ENCODE data around the gene HES5.

HES5 gene

DNA sequence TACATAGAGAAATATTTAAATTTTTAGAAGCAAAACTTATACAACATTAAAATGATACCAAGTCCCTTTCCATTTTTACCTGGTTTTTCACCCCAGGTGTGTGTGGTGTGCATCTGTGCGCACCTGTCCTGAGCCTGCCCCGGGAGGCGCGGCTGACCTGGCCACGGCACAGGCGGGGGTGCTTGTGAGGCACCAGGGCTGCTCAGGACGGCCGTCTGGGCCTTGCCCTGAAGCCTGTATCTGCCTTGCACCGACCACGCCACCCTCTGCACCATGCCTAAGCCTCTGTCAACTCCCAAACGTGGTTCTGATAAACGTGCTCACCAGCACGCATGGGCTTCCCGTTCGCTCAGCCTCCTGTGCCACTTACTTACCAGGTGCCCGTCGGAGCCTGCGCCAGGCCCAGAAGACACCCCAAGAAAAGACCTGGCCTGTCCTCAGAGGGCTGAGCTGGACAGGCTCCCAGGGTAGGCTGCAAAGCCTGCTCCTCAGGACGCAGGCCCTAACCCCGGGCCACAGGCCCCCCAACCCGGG is 24.5 kb downstream of the HES5 start:
- TF ChIP-seq, protein P1, sequence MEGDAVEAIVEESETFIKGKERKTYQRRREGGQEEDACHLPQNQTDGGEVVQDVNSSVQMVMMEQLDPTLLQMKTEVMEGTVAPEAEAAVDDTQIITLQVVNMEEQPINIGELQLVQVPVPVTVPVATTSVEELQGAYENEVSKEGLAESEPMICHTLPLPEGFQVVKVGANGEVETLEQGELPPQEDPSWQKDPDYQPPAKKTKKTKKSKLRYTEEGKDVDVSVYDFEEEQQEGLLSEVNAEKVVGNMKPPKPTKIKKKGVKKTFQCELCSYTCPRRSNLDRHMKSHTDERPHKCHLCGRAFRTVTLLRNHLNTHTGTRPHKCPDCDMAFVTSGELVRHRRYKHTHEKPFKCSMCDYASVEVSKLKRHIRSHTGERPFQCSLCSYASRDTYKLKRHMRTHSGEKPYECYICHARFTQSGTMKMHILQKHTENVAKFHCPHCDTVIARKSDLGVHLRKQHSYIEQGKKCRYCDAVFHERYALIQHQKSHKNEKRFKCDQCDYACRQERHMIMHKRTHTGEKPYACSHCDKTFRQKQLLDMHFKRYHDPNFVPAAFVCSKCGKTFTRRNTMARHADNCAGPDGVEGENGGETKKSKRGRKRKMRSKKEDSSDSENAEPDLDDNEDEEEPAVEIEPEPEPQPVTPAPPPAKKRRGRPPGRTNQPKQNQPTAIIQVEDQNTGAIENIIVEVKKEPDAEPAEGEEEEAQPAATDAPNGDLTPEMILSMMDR (IDR thresholded peaks at IDR 0.05) = no peak
- H3K4me3 ChIP-seq (ENCODE audit: low read depth in 1 of 2, low read length in 1 of 2) = no peak overlapping the region

DNA sequence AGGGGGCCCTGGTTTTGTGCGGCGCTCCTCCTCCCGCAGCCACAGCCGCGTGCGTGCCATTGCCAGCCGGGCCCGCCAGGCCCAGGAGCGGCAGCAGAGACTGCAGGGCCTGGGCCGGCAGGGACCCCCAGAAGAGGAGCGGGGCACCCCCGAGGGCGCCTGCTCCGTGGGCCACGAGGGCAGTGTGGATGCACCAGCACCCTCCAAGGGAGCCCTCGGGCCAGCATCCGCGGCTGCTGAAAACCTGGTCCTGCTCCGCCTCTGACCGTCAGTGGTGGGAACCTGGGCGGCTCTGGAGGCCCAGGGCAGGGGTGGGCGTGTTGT is 25.2 kb downstream of the HES5 start:
- Histone ChIP-seq H3K4me3 (ENCODE audit: low read depth in 1 of 2, low read length in 1 of 2) (no peak overlapping the region), H3K27ac (no peak overlapping the region), H3K36me3 (peaks cover 31% of the 10 kb centered on the region), H3K9me3 (no peaks in the 10 kb centered on the region), H3K4me1 (ENCODE audit: control insufficient read depth in 1 of 2, insufficient read depth in 1 of 2, low read depth in 1 of 2, low read length in 1 of 2) (no peaks in the 10 kb centered on the region), H3K27me3 (peaks cover 11% of the 10 kb centered on the region)
- TF ChIP-seq, protein P1 (IDR thresholded peaks at IDR 0.05) = no peak

More for the DNA sequence above, 24.5 kb downstream of the HES5 start:
- peaks cover 11% of the 10 kb centered on the region for H3K27me3 ChIP-seq
- H3K4me1 ChIP-seq (ENCODE audit: control insufficient read depth in 1 of 2, insufficient read depth in 1 of 2, low read depth in 1 of 2, low read length in 1 of 2) = no peaks in the 10 kb centered on the region
- H3K36me3 ChIP-seq = peaks cover 37% of the 10 kb centered on the region
- no peaks in the 10 kb centered on the region for H3K9me3 ChIP-seq
- H3K27ac ChIP-seq = no peak overlapping the region

DNA sequence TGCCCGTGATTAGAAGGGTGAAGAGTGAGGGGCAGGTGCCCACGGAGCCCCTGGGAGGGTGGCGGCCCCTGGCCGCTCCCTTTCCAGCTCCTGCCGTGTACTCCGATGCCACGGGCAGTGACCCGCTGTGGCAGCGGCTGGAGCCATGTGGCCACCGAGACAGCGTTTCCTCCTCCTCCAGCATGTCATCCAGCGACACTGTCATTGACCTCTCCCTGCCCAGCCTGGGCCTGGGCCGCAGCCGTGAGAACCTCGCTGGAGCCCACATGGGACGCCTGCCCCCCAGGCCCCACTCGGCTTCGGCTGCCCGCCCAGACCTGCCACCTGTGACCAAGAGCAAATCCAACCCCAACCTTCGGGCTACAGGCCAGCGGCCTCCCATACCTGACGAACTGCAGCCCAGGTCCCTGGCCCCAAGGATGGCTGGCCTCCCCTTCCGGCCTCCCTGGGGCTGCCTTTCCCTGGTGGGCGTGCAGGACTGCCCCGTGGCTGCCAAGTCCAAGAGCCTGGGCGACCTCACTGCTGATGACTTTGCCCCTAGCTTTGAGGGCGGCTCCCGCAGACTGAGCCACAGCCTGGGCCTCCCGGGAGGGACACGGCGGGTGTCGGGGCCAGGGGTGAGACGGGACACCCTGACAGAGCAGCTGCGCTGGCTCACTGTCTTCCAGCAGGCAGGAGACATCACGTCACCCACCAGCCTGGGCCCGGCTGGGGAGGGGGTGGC is 25.7 kb downstream of the HES5 start:
- Histone ChIP-seq H3K27me3 (peaks cover 11% of the 10 kb centered on the region), H3K4me3 (ENCODE audit: low read depth in 1 of 2, low read length in 1 of 2) (no peak overlapping the region), H3K27ac (no peak overlapping the region), H3K36me3 (peaks cover 26% of the 10 kb centered on the region), H3K4me1 (ENCODE audit: control insufficient read depth in 1 of 2, insufficient read depth in 1 of 2, low read depth in 1 of 2, low read length in 1 of 2) (no peaks in the 10 kb centered on the region), H3K9me3 (no peaks in the 10 kb centered on the region)
- TF ChIP-seq, protein P1 (IDR thresholded peaks at IDR 0.05) = no peak

DNA sequence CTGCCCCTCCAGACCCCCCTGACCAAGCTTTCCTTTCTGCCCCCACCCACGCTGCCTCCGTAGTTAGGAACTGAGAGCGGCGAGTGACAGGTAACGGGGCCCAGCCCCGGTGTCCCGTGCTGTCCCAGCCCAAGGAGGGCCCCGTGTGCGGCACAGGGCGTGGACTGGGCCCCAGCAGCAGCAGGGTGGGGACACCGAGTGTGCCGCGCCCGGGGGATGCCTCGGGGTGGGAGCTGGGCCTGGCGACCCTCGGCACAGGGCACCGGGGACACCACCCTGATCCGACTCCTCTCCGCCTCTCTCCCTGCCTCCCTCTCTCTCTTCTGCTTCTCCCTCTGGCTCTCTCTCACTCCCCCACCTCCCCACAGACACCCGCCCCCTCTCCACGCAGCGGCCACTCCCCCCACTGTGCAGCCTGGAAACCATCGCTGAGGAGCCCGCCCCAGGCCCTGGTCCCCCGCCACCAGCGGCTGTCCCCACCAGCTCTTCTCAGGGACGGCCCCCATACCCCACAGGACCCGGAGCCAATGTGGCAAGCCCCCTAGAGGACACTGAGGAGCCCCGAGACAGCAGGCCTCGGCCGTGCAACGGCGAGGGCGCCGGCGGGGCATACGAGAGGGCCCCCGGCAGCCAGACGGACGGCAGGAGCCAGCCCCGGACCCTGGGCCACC is 26.4 kb downstream of the HES5 start:
- peaks cover 11% of the 10 kb centered on the region for H3K27me3 ChIP-seq
- H3K27ac ChIP-seq = no peak overlapping the region
- peaks cover 19% of the 10 kb centered on the region for H3K36me3 ChIP-seq
- no peaks in the 10 kb centered on the region for H3K4me1 ChIP-seq (ENCODE audit: control insufficient read depth in 1 of 2, insufficient read depth in 1 of 2, low read depth in 1 of 2, low read length in 1 of 2)
- TF ChIP-seq, protein P1 (IDR thresholded peaks at IDR 0.05) = no peak
- no peak overlapping the region for H3K4me3 ChIP-seq (ENCODE audit: low read depth in 1 of 2, low read length in 1 of 2)
- no peaks in the 10 kb centered on the region for H3K9me3 ChIP-seq

DNA sequence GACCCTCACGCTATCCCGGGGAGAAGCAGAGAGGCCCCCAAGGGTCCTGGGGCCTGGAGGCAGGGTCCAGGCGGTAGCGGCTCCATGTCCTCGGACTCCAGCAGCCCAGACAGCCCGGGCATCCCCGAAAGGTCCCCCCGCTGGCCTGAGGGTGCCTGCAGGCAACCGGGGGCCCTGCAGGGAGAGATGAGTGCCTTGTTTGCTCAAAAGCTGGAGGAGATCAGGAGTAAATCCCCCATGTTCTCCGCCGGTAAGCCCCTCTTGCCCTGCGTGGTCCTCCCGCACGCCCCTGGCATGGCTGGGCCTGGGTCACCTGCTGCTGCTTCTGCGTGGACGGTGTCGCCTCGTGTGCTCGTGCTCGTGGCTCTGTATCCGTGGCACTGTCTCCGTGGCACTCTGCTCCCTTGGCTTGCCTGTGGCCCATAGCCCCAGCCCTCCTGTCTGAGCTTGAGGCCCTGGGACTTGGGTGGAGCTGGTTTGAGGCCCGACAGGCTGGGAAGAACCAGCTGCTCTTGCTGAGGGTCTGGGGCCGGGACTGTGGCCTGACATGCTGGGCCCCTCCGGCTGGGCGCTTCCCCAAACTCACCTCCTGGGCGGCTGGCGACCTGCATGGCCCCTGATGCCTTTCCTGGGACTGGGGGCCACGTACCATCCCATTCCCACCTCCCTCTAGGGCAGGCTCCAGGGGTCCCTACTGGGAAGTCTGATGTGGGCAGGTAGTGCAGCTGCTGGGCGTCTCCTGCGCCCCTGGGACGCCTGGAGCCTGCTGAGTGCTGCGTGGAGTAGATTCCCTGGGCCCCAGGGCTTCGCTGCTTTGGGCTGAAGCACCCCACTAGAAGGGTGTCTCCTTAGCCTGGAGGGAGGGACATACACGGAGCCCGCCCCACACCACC is 27.2 kb downstream of the HES5 start:
- no peaks in the 10 kb centered on the region for H3K4me1 ChIP-seq (ENCODE audit: control insufficient read depth in 1 of 2, insufficient read depth in 1 of 2, low read depth in 1 of 2, low read length in 1 of 2)
- no peak overlapping the region for H3K4me3 ChIP-seq (ENCODE audit: low read depth in 1 of 2, low read length in 1 of 2)
- peaks cover 11% of the 10 kb centered on the region for H3K27me3 ChIP-seq
- peaks cover 11% of the 10 kb centered on the region for H3K36me3 ChIP-seq
- H3K9me3 ChIP-seq = no peaks in the 10 kb centered on the region
- H3K27ac ChIP-seq = no peak overlapping the region
- TF ChIP-seq, protein P1 (IDR thresholded peaks at IDR 0.05) = no peak

Data from neutrophil (primary cell).